Measurements from ENCODE around the gene ZCCHC4.

ZCCHC4 gene

DNA sequence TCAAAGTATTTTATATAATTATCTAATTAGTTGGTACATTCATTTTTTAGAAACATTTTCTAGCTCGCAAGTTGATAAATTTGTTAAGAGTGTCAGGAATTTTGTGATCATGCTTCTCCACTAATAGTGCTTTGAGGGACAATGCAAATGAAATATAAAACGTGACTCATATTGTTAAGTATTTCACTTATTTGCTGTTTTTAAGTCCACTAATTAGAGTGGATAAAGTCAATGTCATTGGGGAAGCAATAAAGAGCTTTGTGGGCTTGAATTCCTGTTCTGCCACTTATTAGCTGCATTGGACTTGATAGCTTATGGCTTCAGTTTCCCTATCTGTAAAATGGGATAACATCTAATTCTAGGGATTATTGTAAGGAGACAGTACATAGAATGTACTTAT, 38.0 kb downstream of the ZCCHC4 start:
- Histone ChIP-seq H3K4me1 (ENCODE audit: insufficient read depth, low read length) (no peaks in the 10 kb centered on the region), H3K27me3 (ENCODE audit: insufficient read depth, low read length, poor library complexity) (no peaks in the 10 kb centered on the region), H3K9me3 (ENCODE audit: insufficient read depth, low read length, severe bottlenecking) (no peaks in the 10 kb centered on the region), H3K27ac (ENCODE audit: low read length) (no peak overlapping the region), H4K20me1 (ENCODE audit: insufficient read depth, low read length) (no peaks in the 10 kb centered on the region), H3K9ac (ENCODE audit: low read depth, low read length) (no peak overlapping the region), H3K36me3 (ENCODE audit: insufficient read depth, low read length) (peaks cover 24% of the 10 kb centered on the region; the same call in 1 of the 2 replicates), H3K79me2 (ENCODE audit: insufficient read depth, low read length) (no peaks in the 10 kb centered on the region), H2AFZ (ENCODE audit: low read depth, low read length) (no peak overlapping the region), H3K4me2 (ENCODE audit: insufficient read depth, low read length) (no peak overlapping the region), H3K4me3 (ENCODE audit: low read depth in 1 of 2, low read length in 2 of 2) (no peak overlapping the region)
- no peak for DNase-seq
- no peak for ATAC-seq (ENCODE audit: insufficient read depth, low read depth)
- no peak for TF ChIP-seq EZH2 (IDR thresholded peaks at IDR 0.05; ENCODE audit: borderline replicate concordance, low read depth, low read length, severe bottlenecking)
- TF ChIP-seq, protein P1, sequence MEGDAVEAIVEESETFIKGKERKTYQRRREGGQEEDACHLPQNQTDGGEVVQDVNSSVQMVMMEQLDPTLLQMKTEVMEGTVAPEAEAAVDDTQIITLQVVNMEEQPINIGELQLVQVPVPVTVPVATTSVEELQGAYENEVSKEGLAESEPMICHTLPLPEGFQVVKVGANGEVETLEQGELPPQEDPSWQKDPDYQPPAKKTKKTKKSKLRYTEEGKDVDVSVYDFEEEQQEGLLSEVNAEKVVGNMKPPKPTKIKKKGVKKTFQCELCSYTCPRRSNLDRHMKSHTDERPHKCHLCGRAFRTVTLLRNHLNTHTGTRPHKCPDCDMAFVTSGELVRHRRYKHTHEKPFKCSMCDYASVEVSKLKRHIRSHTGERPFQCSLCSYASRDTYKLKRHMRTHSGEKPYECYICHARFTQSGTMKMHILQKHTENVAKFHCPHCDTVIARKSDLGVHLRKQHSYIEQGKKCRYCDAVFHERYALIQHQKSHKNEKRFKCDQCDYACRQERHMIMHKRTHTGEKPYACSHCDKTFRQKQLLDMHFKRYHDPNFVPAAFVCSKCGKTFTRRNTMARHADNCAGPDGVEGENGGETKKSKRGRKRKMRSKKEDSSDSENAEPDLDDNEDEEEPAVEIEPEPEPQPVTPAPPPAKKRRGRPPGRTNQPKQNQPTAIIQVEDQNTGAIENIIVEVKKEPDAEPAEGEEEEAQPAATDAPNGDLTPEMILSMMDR (IDR thresholded peaks at IDR 0.05; ENCODE audit: borderline replicate concordance, extremely low read depth, low read length, poor library complexity, severe bottlenecking) = no peak

DNA sequence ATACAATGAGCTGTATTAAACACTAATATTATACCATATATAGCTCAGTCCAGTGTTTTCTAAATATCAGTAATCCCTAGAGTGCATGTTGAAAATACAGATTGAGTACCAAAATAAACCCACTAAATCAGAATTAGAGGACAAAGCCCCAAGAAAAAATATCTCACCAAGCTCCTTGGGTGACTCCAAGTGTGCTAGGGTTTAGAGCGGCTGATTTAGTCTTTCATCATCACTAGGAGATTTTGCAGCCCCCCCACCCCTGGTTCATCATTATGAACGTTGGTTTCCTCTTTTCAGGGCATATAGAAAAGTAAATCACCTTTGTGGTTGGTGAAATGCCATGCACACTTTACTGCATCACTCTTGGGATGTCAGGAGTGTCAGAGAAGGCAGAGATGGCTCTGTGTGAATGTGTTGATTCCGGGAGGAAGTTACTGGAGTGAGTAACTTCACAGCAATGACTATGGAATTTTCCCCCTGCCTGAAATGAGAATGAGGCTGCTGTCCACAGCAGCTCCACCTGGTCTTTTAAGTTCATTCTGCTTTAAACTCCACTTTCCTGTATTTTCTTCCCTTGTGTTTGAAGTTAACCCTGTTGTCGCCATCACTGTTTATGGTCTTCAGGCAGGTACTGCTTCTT, 39.3 kb downstream of the ZCCHC4 start:
- H3K4me2 ChIP-seq (ENCODE audit: insufficient read depth, low read length) = no peak overlapping the region
- peaks cover 24% of the 10 kb centered on the region; the same call in 1 of the 2 replicates for H3K36me3 ChIP-seq (ENCODE audit: insufficient read depth, low read length)
- H3K9me3 ChIP-seq (ENCODE audit: insufficient read depth, low read length, severe bottlenecking) = no peaks in the 10 kb centered on the region
- H2AFZ ChIP-seq (ENCODE audit: low read depth, low read length) = no peak overlapping the region
- H3K27ac ChIP-seq (ENCODE audit: low read length) = no peak overlapping the region
- H3K79me2 ChIP-seq (ENCODE audit: insufficient read depth, low read length) = no peaks in the 10 kb centered on the region
- H3K27me3 ChIP-seq (ENCODE audit: insufficient read depth, low read length, poor library complexity) = no peaks in the 10 kb centered on the region
- no peaks in the 10 kb centered on the region for H4K20me1 ChIP-seq (ENCODE audit: insufficient read depth, low read length)
- H3K4me1 ChIP-seq (ENCODE audit: insufficient read depth, low read length) = no peaks in the 10 kb centered on the region
- ATAC-seq (ENCODE audit: insufficient read depth, low read depth) (no peak), DNase-seq (no peak)
- no peak overlapping the region for H3K4me3 ChIP-seq (ENCODE audit: low read depth in 1 of 2, low read length in 2 of 2)
- H3K9ac ChIP-seq (ENCODE audit: low read depth, low read length) = no peak overlapping the region
- TF ChIP-seq, protein P1 (IDR thresholded peaks at IDR 0.05; ENCODE audit: borderline replicate concordance, extremely low read depth, low read length, poor library complexity, severe bottlenecking) = no peak
- no peak for TF ChIP-seq EZH2 (IDR thresholded peaks at IDR 0.05; ENCODE audit: borderline replicate concordance, low read depth, low read length, severe bottlenecking)

DNA sequence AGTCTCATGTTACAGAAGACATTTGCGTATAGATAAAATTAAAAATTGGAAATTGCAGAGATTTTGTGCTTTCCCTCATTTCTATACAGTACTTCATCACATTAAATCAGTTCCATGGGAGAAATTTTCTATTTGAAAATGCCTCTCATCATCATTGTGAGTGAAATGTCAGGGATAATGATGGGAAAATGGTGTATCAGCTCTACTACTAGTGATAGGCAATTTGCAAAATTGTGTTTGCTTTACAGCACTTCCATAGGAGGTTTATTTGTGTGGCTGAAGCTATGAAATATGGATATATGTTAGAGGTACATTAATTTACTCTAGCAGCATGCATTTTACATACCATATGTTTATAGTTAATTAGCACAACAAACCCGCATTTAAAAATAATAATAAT, 43.5 kb downstream of the ZCCHC4 start:
- TF ChIP-seq, protein P1 (IDR thresholded peaks at IDR 0.05; ENCODE audit: borderline replicate concordance, extremely low read depth, low read length, poor library complexity, severe bottlenecking) = no peak
- no peak for TF ChIP-seq EZH2 (IDR thresholded peaks at IDR 0.05; ENCODE audit: borderline replicate concordance, low read depth, low read length, severe bottlenecking)
- Histone ChIP-seq H2AFZ (ENCODE audit: low read depth, low read length) (no peak overlapping the region), H4K20me1 (ENCODE audit: insufficient read depth, low read length) (no peaks in the 10 kb centered on the region), H3K9ac (ENCODE audit: low read depth, low read length) (no peak overlapping the region), H3K4me2 (ENCODE audit: insufficient read depth, low read length) (no peak overlapping the region), H3K9me3 (ENCODE audit: insufficient read depth, low read length, severe bottlenecking) (peaks cover 8% of the 10 kb centered on the region), H3K27ac (ENCODE audit: low read length) (no peak overlapping the region), H3K4me1 (ENCODE audit: insufficient read depth, low read length) (no peaks in the 10 kb centered on the region), H3K36me3 (ENCODE audit: insufficient read depth, low read length) (peaks cover 40% of the 10 kb centered on the region), H3K79me2 (ENCODE audit: insufficient read depth, low read length) (no peaks in the 10 kb centered on the region), H3K27me3 (ENCODE audit: insufficient read depth, low read length, poor library complexity) (no peaks in the 10 kb centered on the region), H3K4me3 (ENCODE audit: low read depth in 1 of 2, low read length in 2 of 2) (no peak overlapping the region)
- DNase-seq = no peak
- ATAC-seq (ENCODE audit: insufficient read depth, low read depth) = no peak
